Smooth muscle cell (in vitro differentiated cells): ENCODE measurements around the gene MILR1. TPM values are rescaled to one million over a fixed set of nuclear protein-coding genes. Genes with fewer than 3 reads are reported as not detected.

ENCODE experiments used
- DNase-seq: peaks from one replicate; lab custom pipeline; 2025; ENCODE audit not compliant: unreplicated experiment; lab: John Stamatoyannopoulos, UW
- H2AFZ ChIP-seq: fragments of 200-600 bp; sonication (generic); 2 replicates; pipeline ENCODE4 v1.6.0; 2016; ENCODE audit warnings: antibody characterized with exemption, low read depth, mild to moderate bottlenecking
- H3F3A ChIP-seq: fragments of 200-600 bp; sonication (generic); 2 replicates; pipeline ENCODE4 v1.6.0; 2017; ENCODE audit warnings: antibody characterized with exemption, low read depth
- H3K27ac ChIP-seq: fragments of 200-600 bp; sonication (generic); 2 replicates; pipeline ENCODE4 v1.5.1; 2016; ENCODE audit warnings: low read depth, mild to moderate bottlenecking
- H3K27me3 ChIP-seq: fragments of 200-600 bp; sonication (generic); 2 replicates; pipeline ENCODE4 v1.6.1; 2016; ENCODE audit warnings: low read depth, mild to moderate bottlenecking
- H3K36me3 ChIP-seq: fragments of 200-600 bp; sonication (generic); 2 replicates; pipeline ENCODE4 v1.5.1; 2016; ENCODE audit warnings: low read depth
- H3K4me1 ChIP-seq: fragments of 200-600 bp; sonication (generic); 2 replicates; pipeline ENCODE4 v1.5.1; 2016; ENCODE audit warnings: low read depth
- H3K4me2 ChIP-seq: fragments of 200-600 bp; sonication (generic); 2 replicates; pipeline ENCODE4 v1.6.0; 2016; ENCODE audit warnings: mild to moderate bottlenecking
- H3K4me3 ChIP-seq: fragments of 200-600 bp; sonication (generic); 2 replicates; pipeline ENCODE4 v1.5.1; 2016; ENCODE audit warnings: mild to moderate bottlenecking
- H3K79me2 ChIP-seq: fragments of 200-600 bp; sonication (generic); 2 replicates; pipeline ENCODE4 v1.6.0; 2016; ENCODE audit warnings: low read depth, mild to moderate bottlenecking
- H3K9ac ChIP-seq: fragments of 200-600 bp; sonication (generic); 2 replicates; pipeline ENCODE4 v1.6.0; 2016; ENCODE audit warnings: low read depth
- H3K9me3 ChIP-seq: fragments of 200-600 bp; sonication (generic); replicated peaks from 2 replicates; pipeline ENCODE4 v1.5.1; 2016; ENCODE audit warnings: low read depth
- H4K20me1 ChIP-seq: fragments of 200-600 bp; sonication (generic); 2 replicates; pipeline ENCODE4 v1.6.0; 2016; ENCODE audit warnings: low read depth
- whole genome bisulfite sequencing: methylation state at CpG from one replicate; pipeline ENCODE4 v1.1.7; 2016; ENCODE audit warnings: low lambda C conversion rate; 5-methylcytosine and 5-hydroxymethylcytosine counted together
- polyA plus RNA-seq: library from polyadenylated mRNA; unstranded; fragments of >200 nt; fragmentation: Nextera tagmentation; extraction: Ambion mirVana; gene quantifications from 2 replicates; pipeline ENCODE4 v1.2.1, GENCODE V29; 2016
- total RNA-seq: library from RNA; depleted of rRNA; stranded (reverse); fragments of >200 nt; gene quantifications from 2 replicates; pipeline ENCODE4 v1.2.3, GENCODE V29; 2014
- TF ChIP-seq, protein P1 (sequence below): fragments of 200-600 bp; sonication (generic); IDR thresholded peaks from 2 replicates; pipeline ENCODE4 v1.5.1; 2017; ENCODE audit warnings: borderline replicate concordance, mild to moderate bottlenecking, antibody characterized with exemption; ENCODE audit not compliant: insufficient read depth, poor library complexity, severe bottlenecking

The MILR1 gene
- total and polyA plus RNA-seq, 2 experiments from 2014 or later = not detected

GRCh38 chr17:64455993-64456885 is 7.3 kb downstream of the MILR1 start:
- H3K27ac ChIP-seq = no peak overlapping the region
- H3K9ac ChIP-seq = no peak overlapping the region
- H3K4me2 ChIP-seq = no peak overlapping the region
- no peaks in the 10 kb centered on the region for H4K20me1 ChIP-seq
- no peak overlapping the region for H2AFZ ChIP-seq
- H3K9me3 ChIP-seq = no peaks in the 10 kb centered on the region
- H3K27me3 ChIP-seq = no peaks in the 10 kb centered on the region
- no peaks in the 10 kb centered on the region for H3K4me1 ChIP-seq
- no peak for DNase-seq
- no peak overlapping the region for H3K4me3 ChIP-seq
- no peaks in the 10 kb centered on the region for H3K79me2 ChIP-seq
- TF ChIP-seq, protein P1, sequence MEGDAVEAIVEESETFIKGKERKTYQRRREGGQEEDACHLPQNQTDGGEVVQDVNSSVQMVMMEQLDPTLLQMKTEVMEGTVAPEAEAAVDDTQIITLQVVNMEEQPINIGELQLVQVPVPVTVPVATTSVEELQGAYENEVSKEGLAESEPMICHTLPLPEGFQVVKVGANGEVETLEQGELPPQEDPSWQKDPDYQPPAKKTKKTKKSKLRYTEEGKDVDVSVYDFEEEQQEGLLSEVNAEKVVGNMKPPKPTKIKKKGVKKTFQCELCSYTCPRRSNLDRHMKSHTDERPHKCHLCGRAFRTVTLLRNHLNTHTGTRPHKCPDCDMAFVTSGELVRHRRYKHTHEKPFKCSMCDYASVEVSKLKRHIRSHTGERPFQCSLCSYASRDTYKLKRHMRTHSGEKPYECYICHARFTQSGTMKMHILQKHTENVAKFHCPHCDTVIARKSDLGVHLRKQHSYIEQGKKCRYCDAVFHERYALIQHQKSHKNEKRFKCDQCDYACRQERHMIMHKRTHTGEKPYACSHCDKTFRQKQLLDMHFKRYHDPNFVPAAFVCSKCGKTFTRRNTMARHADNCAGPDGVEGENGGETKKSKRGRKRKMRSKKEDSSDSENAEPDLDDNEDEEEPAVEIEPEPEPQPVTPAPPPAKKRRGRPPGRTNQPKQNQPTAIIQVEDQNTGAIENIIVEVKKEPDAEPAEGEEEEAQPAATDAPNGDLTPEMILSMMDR = no peak
- no peaks in the 10 kb centered on the region for H3F3A ChIP-seq
- 88% methylated on average over 8 of the region's 8 CpGs for WGBS
- H3K36me3 ChIP-seq = no peaks in the 10 kb centered on the region

GRCh38 chr17:64457156-64457555 is 8.2 kb downstream of the MILR1 start:
- Histone ChIP-seq H3K36me3 (no peaks in the 10 kb centered on the region), H3K4me3 (no peak overlapping the region), H3K79me2 (no peaks in the 10 kb centered on the region), H3K9ac (no peak overlapping the region), H4K20me1 (no peaks in the 10 kb centered on the region), H2AFZ (no peak overlapping the region), H3K4me2 (no peak overlapping the region), H3K27ac (no peak overlapping the region), H3K4me1 (no peaks in the 10 kb centered on the region), H3F3A (no peaks in the 10 kb centered on the region), H3K9me3 (no peaks in the 10 kb centered on the region), H3K27me3 (no peaks in the 10 kb centered on the region)
- DNase-seq = no peak
- WGBS = 84% methylated on average over 7 of the region's 7 CpGs
- TF ChIP-seq, protein P1 = no peak

DNA sequence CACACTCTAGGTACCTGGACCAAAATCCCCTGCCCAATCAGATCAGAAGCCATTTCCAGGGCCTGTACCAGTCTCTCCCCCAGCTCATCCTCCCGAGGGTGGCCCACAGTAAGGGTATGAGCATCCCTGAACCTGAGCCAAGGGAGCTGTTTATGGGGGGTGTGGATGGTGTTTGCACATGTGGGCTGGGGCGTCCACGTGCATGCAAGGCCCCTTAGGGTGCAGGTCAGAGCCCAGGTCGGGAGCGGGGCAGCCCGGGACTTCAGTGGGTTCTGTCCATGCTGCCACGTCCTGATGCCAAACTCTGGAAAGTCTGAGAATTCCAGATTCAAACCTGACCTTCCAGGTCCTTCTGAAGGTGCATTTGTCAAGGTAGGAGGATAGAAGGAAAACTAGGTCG is 9.8 kb downstream of the MILR1 start:
- no peak for DNase-seq
- no peaks in the 10 kb centered on the region for H3K27me3 ChIP-seq
- H2AFZ ChIP-seq = no peak overlapping the region
- H3K4me3 ChIP-seq = no peak overlapping the region
- H3K4me2 ChIP-seq = no peak overlapping the region
- H3K4me1 ChIP-seq = no peaks in the 10 kb centered on the region
- no peaks in the 10 kb centered on the region for H3F3A ChIP-seq
- no peaks in the 10 kb centered on the region for H3K9me3 ChIP-seq
- no peaks in the 10 kb centered on the region for H3K79me2 ChIP-seq
- no peaks in the 10 kb centered on the region for H3K36me3 ChIP-seq
- no peaks in the 10 kb centered on the region for H4K20me1 ChIP-seq
- no peak overlapping the region for H3K27ac ChIP-seq
- no peak overlapping the region for H3K9ac ChIP-seq
- WGBS = 89% methylated on average over 8 of the region's 8 CpGs
- TF ChIP-seq, protein P1 = no peak
